IgD-negative memory B cell (primary cell): ENCODE measurements around the gene GCKR. TPM values are rescaled to one million over a fixed set of nuclear protein-coding genes. Genes with fewer than 3 reads are reported as not detected.
"Not testable (repeated sequence)": the region's sequence is repeated elsewhere in the genome, so short reads cannot be mapped to it uniquely, and the experiment has no call there.

Source experiments
- H3K27ac Mint-ChIP-seq, 3 donors: one replicate each; pipeline ENCODE4 v1.8.0; 2020 to 2022; ENCODE audit warnings: mild to moderate bottlenecking in 3 of 3, mixed read lengths in 3 of 3, moderate library complexity in 1 of 3
- H3K27me3 Mint-ChIP-seq: one replicate; pipeline ENCODE4 v1.8.0; 2021; ENCODE audit warnings: mixed read lengths
- H3K36me3 Mint-ChIP-seq: one replicate; pipeline ENCODE4 v1.8.0; 2020; ENCODE audit warnings: mild to moderate bottlenecking, mixed read lengths
- H3K4me1 Mint-ChIP-seq, 3 donors: one replicate each; pipeline ENCODE4 v1.8.0; 2020 to 2022; ENCODE audit warnings: mixed read lengths in 3 of 3, mild to moderate bottlenecking in 1 of 3
- H3K4me3 Mint-ChIP-seq, 4 donors: one replicate each; pipeline ENCODE4 v1.8.0; 2020 to 2022; ENCODE audit warnings: mild to moderate bottlenecking in 4 of 4, mixed read lengths in 4 of 4, moderate library complexity in 3 of 4
- H3K9me3 Mint-ChIP-seq, 3 donors: one replicate each; pipeline ENCODE4 v1.8.0; 2020 to 2021; ENCODE audit warnings: mixed read lengths in 3 of 3, mild to moderate bottlenecking in 1 of 3
- polyA plus RNA-seq: library from polyadenylated mRNA; unstranded; fragments of 300-500 nt; fragmentation: Illumina TruSeq; gene quantifications from one replicate; pipeline ENCODE4 v1.2.3, GENCODE V29; 2021

Gene GCKR
- polyA plus RNA-seq, 1 donor from 2014 or later = not detected

DNA sequence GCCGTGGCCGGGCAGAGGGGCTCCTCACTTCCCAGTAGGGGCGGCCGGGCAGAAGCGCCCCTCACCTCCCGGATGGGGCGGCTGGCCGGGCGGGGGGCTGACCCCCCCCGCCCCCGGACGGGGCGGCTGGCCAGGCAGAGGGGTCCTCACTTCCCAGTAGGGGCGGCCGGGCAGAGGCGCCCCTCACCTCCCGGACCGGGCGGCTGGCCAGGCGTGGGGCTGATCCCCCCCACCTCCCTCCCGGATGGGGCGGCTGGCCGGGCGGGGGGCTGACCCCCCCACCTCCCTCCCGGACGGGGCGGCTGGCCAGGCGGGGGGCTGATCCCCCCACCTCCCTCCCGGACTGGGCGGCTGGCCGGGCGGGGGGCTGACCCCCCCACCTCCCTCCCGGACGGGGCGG is 43.0 kb downstream of the GCKR start:
- not testable (repeated sequence) for H3K4me1 Mint-ChIP-seq, H3K36me3 Mint-ChIP-seq, H3K4me3 Mint-ChIP-seq, H3K27me3 Mint-ChIP-seq, H3K9me3 Mint-ChIP-seq, H3K27ac Mint-ChIP-seq

GRCh38 chr2:27544143-27544821 is 47.6 kb downstream of the GCKR start:
- H3K4me1 Mint-ChIP-seq = no peaks in the 10 kb centered on the region
- H3K9me3 Mint-ChIP-seq = peaks cover 4 to 6% (median 5%) of the 10 kb centered on the region in 3 donors
- peaks cover 4% of the 10 kb centered on the region for H3K36me3 Mint-ChIP-seq
- H3K27me3 Mint-ChIP-seq = peaks cover 2% of the 10 kb centered on the region
- H3K4me3 Mint-ChIP-seq = no peak overlapping the region
- H3K27ac Mint-ChIP-seq = no peak overlapping the region

GRCh38 chr2:27545348-27546141 is 48.9 kb downstream of the GCKR start:
- no peak overlapping the region for H3K27ac Mint-ChIP-seq
- H3K4me1 Mint-ChIP-seq = no peaks in the 10 kb centered on the region
- peaks cover 4% of the 10 kb centered on the region for H3K36me3 Mint-ChIP-seq
- no peak overlapping the region for H3K4me3 Mint-ChIP-seq
- peaks cover 4% of the 10 kb centered on the region for H3K27me3 Mint-ChIP-seq
- peaks cover 4 to 6% (median 5%) of the 10 kb centered on the region in 3 donors for H3K9me3 Mint-ChIP-seq

DNA sequence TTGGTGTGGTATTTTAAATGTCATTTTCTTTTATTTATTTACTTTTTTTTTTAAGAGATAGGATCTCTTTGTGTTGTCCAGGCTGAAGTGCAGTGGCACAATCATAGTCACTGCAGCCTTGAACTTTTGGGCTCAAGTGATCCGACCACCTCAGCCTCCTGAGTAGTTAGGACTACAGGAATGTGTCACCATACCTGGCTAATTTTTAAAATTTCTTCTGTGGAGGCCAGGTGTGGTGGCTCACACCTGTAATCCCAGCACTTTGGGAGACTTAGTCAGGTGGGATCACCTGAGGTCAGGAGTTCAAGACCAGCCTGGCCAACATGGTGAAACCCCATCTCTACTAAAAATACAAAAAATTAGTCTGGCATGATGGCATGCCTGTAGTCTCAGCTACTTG is 52.7 kb downstream of the GCKR start:
- Mint-ChIP-seq H3K27me3 (peaks cover 6% of the 10 kb centered on the region), H3K27ac (no peak overlapping the region), H3K36me3 (peaks cover 4% of the 10 kb centered on the region), H3K4me1 (peaks cover 0 to 3% (median 0%) of the 10 kb centered on the region in 3 donors), H3K9me3 (peaks cover 3 to 6% (median 5%) of the 10 kb centered on the region in 3 donors), H3K4me3 (no peak overlapping the region)

GRCh38 chr2:27551514-27551913 is 54.9 kb downstream of the GCKR start:
- Mint-ChIP-seq H3K27ac (no peak overlapping the region), H3K27me3 (peaks cover 9% of the 10 kb centered on the region), H3K4me1 (peaks cover 0 to 3% (median 0%) of the 10 kb centered on the region in 3 donors), H3K36me3 (no peaks in the 10 kb centered on the region), H3K9me3 (peaks cover 0 to 3% (median 3%) of the 10 kb centered on the region in 3 donors), H3K4me3 (no peak overlapping the region)

GRCh38 chr2:27552941-27553340 is 56.3 kb downstream of the GCKR start:
- peaks cover 9% of the 10 kb centered on the region for H3K27me3 Mint-ChIP-seq
- no peak overlapping the region for H3K27ac Mint-ChIP-seq
- no peak overlapping the region for H3K4me3 Mint-ChIP-seq
- H3K36me3 Mint-ChIP-seq = no peaks in the 10 kb centered on the region
- peaks cover 0 to 2% (median 0%) of the 10 kb centered on the region in 3 donors for H3K9me3 Mint-ChIP-seq
- peaks cover 0 to 3% (median 0%) of the 10 kb centered on the region in 3 donors for H3K4me1 Mint-ChIP-seq

- peaks cover 11% of the 10 kb centered on the region for H3K27me3 Mint-ChIP-seq
- not testable (repeated sequence) for H3K4me3 Mint-ChIP-seq, H3K27ac Mint-ChIP-seq, H3K4me1 Mint-ChIP-seq, H3K36me3 Mint-ChIP-seq, H3K9me3 Mint-ChIP-seq
Measured at GRCh38 chr2:27554451-27554850, 57.8 kb downstream of the GCKR start.

- H3K27me3 Mint-ChIP-seq = peaks cover 9% of the 10 kb centered on the region
- H3K4me3 Mint-ChIP-seq = no peak overlapping the region
- peaks cover 0 to 2% (median 0%) of the 10 kb centered on the region in 3 donors for H3K9me3 Mint-ChIP-seq
Measured at GRCh38 chr2:27559228-27559627, 62.6 kb downstream of the GCKR start.

DNA sequence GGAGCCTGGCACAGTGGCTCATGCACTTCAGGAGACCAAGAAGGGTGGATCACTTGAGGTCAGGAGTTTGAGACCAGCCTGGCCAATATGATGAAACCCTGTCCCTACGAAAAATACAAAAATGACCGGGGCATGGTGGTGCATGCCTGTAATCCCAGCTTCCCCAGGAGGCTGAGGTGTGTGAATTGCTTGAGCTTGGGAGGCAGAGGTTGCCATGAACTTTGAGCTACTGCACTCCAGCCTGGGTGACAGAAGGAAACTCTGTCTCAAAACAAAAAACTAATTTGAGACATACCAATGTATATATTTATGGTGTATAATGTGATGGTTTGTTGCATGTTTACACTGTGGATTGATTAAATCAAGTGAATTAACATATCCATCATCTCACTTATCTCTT is 64.4 kb downstream of the GCKR start:
- peaks cover 12% of the 10 kb centered on the region for H3K27me3 Mint-ChIP-seq
- H3K9me3 Mint-ChIP-seq = no peaks in the 10 kb centered on the region
- no peaks in the 10 kb centered on the region for H3K4me1 Mint-ChIP-seq
- no peak overlapping the region for H3K27ac Mint-ChIP-seq
- no peak overlapping the region for H3K4me3 Mint-ChIP-seq
- H3K36me3 Mint-ChIP-seq = no peaks in the 10 kb centered on the region

More at GRCh38 chr2:27559228-27559627, 62.6 kb downstream of the GCKR start:
- Mint-ChIP-seq H3K27ac (no peak overlapping the region), H3K36me3 (no peaks in the 10 kb centered on the region), H3K4me1 (no peaks in the 10 kb centered on the region)

GRCh38 chr2:27566628-27567027 is 70.0 kb downstream of the GCKR start:
- Mint-ChIP-seq H3K36me3 (peaks cover 1% of the 10 kb centered on the region), H3K9me3 (peaks cover 0 to 5% (median 0%) of the 10 kb centered on the region in 3 donors), H3K4me3 (no peak overlapping the region), H3K27me3 (peaks cover 27% of the 10 kb centered on the region), H3K27ac (no peak overlapping the region), H3K4me1 (no peaks in the 10 kb centered on the region)

- Mint-ChIP-seq H3K36me3 (peaks cover 5% of the 10 kb centered on the region), H3K4me1 (peaks cover 0 to 1% (median 0%) of the 10 kb centered on the region in 3 donors), H3K27me3 (peaks cover 25% of the 10 kb centered on the region), H3K27ac (no peak overlapping the region), H3K9me3 (peaks cover under 1 to 5% (median 1%) of the 10 kb centered on the region in 3 donors), H3K4me3 (no peak overlapping the region)
Measured at GRCh38 chr2:27569398-27569797, 72.8 kb downstream of the GCKR start.

- Mint-ChIP-seq H3K36me3 (peaks cover 5% of the 10 kb centered on the region), H3K27ac (no peak overlapping the region)
Measured at GRCh38 chr2:27571197-27571596, 74.6 kb downstream of the GCKR start.

DNA sequence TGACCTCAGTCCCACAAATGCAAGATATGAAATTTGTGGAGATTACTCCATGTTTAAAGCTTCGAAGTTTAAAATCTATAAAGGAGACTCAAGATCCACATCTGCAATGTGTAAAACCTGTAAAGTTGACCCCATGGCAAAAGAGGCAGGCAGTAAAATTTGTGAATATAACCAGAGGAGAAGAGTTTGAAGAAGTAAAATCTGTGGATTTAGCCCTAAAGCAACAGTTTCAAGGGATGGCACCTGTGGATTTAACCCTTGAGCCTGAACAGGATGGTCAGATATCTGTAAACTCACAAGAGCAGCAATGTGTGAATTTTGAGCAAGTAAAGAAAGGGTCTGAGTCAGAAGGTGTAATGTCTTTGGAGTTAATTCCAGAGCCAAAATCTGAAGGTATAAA is 75.0 kb downstream of the GCKR start:
- H3K36me3 Mint-ChIP-seq = peaks cover 5% of the 10 kb centered on the region
- H3K9me3 Mint-ChIP-seq = peaks cover 4 to 9% (median 5%) of the 10 kb centered on the region in 3 donors
- H3K4me3 Mint-ChIP-seq = no peak overlapping the region
- no peak overlapping the region for H3K27ac Mint-ChIP-seq
- peaks cover 0 to 1% (median 0%) of the 10 kb centered on the region in 3 donors for H3K4me1 Mint-ChIP-seq
- H3K27me3 Mint-ChIP-seq = peaks cover 16% of the 10 kb centered on the region

More at GRCh38 chr2:27571197-27571596, 74.6 kb downstream of the GCKR start:
- H3K27me3 Mint-ChIP-seq = peaks cover 19% of the 10 kb centered on the region
- no peak overlapping the region for H3K4me3 Mint-ChIP-seq
- peaks cover 4 to 8% (median 5%) of the 10 kb centered on the region in 3 donors for H3K9me3 Mint-ChIP-seq
- H3K4me1 Mint-ChIP-seq = peaks cover 0 to 1% (median 0%) of the 10 kb centered on the region in 3 donors

DNA sequence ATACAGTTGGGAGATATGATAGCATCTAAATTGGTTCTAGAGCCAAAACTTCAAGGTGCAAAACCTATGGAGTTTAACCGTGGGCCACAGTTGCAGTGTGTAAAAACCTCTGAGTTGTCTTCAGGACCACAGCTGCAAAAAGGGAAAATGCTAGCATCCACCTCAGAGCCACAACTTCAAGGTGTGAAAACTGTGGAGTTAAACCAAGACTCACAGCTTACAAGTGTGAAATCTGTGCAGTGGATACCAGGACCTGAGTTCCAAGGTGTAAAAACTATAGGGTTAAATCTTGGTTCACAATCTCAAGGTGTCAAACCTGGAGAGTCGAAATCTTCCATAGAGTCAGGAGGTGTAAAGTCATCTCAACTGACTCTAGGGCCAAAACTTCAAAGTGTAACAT is 75.8 kb downstream of the GCKR start:
- Mint-ChIP-seq H3K27me3 (peaks cover 10% of the 10 kb centered on the region), H3K36me3 (peaks cover 5% of the 10 kb centered on the region), H3K4me1 (peaks cover 0 to 1% (median 0%) of the 10 kb centered on the region in 3 donors), H3K27ac (no peak overlapping the region), H3K9me3 (peaks cover 4 to 14% (median 5%) of the 10 kb centered on the region in 3 donors), H3K4me3 (no peak overlapping the region)

DNA sequence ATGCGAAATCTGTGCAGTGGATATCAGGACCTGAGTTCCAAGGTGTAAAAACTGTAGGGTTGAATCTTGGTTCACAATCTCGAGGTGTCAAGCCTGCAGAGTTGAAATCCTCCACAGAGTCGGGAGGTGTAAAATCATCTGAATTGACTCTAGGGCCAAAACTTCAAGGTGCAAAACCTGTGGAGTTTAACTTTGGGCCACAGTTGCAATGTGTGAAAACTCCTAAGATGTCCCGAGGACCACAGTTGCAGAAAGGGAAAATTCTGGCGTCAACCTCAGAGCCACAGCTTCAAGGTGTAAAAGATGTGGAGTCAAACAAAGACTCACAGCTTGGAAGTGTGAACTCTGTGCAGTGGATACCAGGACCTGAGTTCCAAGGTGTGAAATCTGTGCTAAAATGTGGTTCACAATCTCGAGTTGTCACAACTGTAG is 76.4 kb downstream of the GCKR start:
- Mint-ChIP-seq H3K36me3 (peaks cover 5% of the 10 kb centered on the region), H3K4me3 (no peak overlapping the region), H3K27me3 (peaks cover 10% of the 10 kb centered on the region), H3K27ac (no peak overlapping the region), H3K4me1 (peaks cover 0 to 1% (median 0%) of the 10 kb centered on the region in 3 donors), H3K9me3 (peaks cover 5 to 20% (median 7%) of the 10 kb centered on the region in 3 donors)
